K562 (cell line): Measurements from ENCODE around the gene KCNN3. TPM values are rescaled to one million over a fixed set of nuclear protein-coding genes. Genes with fewer than 3 reads are reported as not detected.

Source experiments
- C11orf30 ChIP-seq: fragments of 450-650 bp; IDR thresholded peaks from 2 replicates; pipeline ENCODE4 v1.6.1; 2016; ENCODE audit warnings: low read depth, mild to moderate bottlenecking
- CGGBP1 ChIP-seq: fragments of 250-450 bp; sonication (Bioruptor Pico); IDR thresholded peaks from 2 replicates; pipeline ENCODE4 v1.9.0; 2021; ENCODE audit warnings: mild to moderate bottlenecking
- CREB1 ChIP-seq, 2 experiments: sonication (generic) in 1 of 2; formaldehyde crosslinking in 1 of 2; IDR thresholded peaks; 2 replicates each; pipeline versions ENCODE4 v1.6.1 to v1.8.0; 2012 to 2022; ENCODE audit warnings: inconsistent platforms in 1 of 2, mild to moderate bottlenecking in 1 of 2, missing genetic modification reagents in 1 of 2, moderate library complexity in 1 of 2
- CTBP1 ChIP-seq: fragments of 450-650 bp; IDR thresholded peaks from 2 replicates; pipeline ENCODE4 v1.6.1; 2016; ENCODE audit warnings: borderline replicate concordance
- CXXC5 ChIP-seq: fragments of 250-450 bp; sonication (Bioruptor Pico); IDR thresholded peaks from 2 replicates; pipeline ENCODE4 v1.8.0; 2022; ENCODE audit warnings: inconsistent platforms, mild to moderate bottlenecking, moderate library complexity
- ELK3 ChIP-seq: fragments of 450-650 bp; formaldehyde crosslinking; IDR thresholded peaks from 2 replicates; pipeline ENCODE4 v1.4.0; 2020; ENCODE audit warnings: mild to moderate bottlenecking
- EWSR1 ChIP-seq: fragments of 450-650 bp; IDR thresholded peaks from 2 replicates; pipeline ENCODE4 v1.6.1; 2018; ENCODE audit warnings: borderline replicate concordance, mild to moderate bottlenecking, low read depth, moderate library complexity; ENCODE audit not compliant: partially characterized antibody
- EZH2 ChIP-seq: IDR thresholded peaks from 2 replicates; pipeline ENCODE4 v1.6.1; 2012; ENCODE audit warnings: low read depth, mild to moderate bottlenecking, inconsistent platforms, low read length, borderline replicate concordance
- HCFC1 ChIP-seq: IDR thresholded peaks from 2 replicates; pipeline ENCODE4 v1.6.1; 2012; ENCODE audit warnings: low read depth, low read length, improper control_type of control experiment
- HDAC8 ChIP-seq: fragments of 450-650 bp; IDR thresholded peaks from 2 replicates; pipeline ENCODE4 v1.6.1; 2016; ENCODE audit warnings: mild to moderate bottlenecking, missing genetic modification characterization, moderate library complexity, missing compliant biosample characterization
- HINFP ChIP-seq: fragments of 450-650 bp; conservative IDR thresholded peaks from 2 replicates; pipeline ENCODE4 v1.6.1; 2016; ENCODE audit warnings: missing genetic modification characterization, low read depth, mild to moderate bottlenecking, control low read depth, missing compliant biosample characterization
- IFI16 ChIP-seq: fragments of 250-450 bp; sonication (Bioruptor Pico); IDR thresholded peaks from 2 replicates; pipeline ENCODE4 v2.1.2; 2022; ENCODE audit warnings: mild to moderate bottlenecking, inconsistent platforms
- MAFG ChIP-seq: fragments of 450-650 bp; conservative IDR thresholded peaks from 2 replicates; pipeline ENCODE4 v1.6.1; 2016; ENCODE audit warnings: missing genetic modification characterization, missing compliant biosample characterization
- MTA2 ChIP-seq: fragments of 450-650 bp; IDR thresholded peaks from 2 replicates; pipeline ENCODE4 v1.6.1; 2016; ENCODE audit warnings: low read depth
- NCOA2 ChIP-seq, 2 experiments: fragments of 450-650 bp; IDR thresholded peaks; 2 replicates each; pipeline ENCODE4 v1.6.1; 2018; ENCODE audit warnings: mild to moderate bottlenecking in 2 of 2, moderate library complexity in 1 of 2; ENCODE audit not compliant: partially characterized antibody in 2 of 2
- NELFE ChIP-seq: IDR thresholded peaks from 2 replicates; pipeline ENCODE4 v1.6.1; 2011; ENCODE audit warnings: mild to moderate bottlenecking; ENCODE audit not compliant: insufficient read depth, insufficient read length
- RHOXF2B ChIP-seq: fragments of 250-450 bp; sonication (Bioruptor Pico); conservative IDR thresholded peaks from 2 replicates; pipeline ENCODE4 v1.5.1; 2021
- SIN3A ChIP-seq, 2 experiments: fragments of 150-350 bp in 1 of 2; IDR thresholded peaks; 2 replicates each; pipeline ENCODE4 v1.6.1; 2011 to 2016; ENCODE audit warnings: borderline replicate concordance in 2 of 2, low read depth in 2 of 2, low read length in 2 of 2, mild to moderate bottlenecking in 2 of 2, moderate library complexity in 2 of 2; ENCODE audit not compliant: control insufficient read depth in 1 of 2
- TBL1XR1 ChIP-seq, 2 experiments: IDR thresholded peaks; 2 replicates each; pipeline ENCODE4 v1.6.1; 2012; ENCODE audit warnings: improper control_type of control experiment in 2 of 2, low read length in 2 of 2, mild to moderate bottlenecking in 1 of 2
- ZNF124 ChIP-seq: sonication (generic); formaldehyde crosslinking; IDR thresholded peaks from 2 replicates; pipeline ENCODE4 v1.8.1; 2022; ENCODE audit warnings: missing genetic modification reagents
- ZNF184 ChIP-seq: sonication (generic); formaldehyde crosslinking; IDR thresholded peaks from 2 replicates; pipeline ENCODE4 v1.5.0; 2020; ENCODE audit warnings: missing genetic modification reagents
- ZNF41 ChIP-seq: fragments of 250-450 bp; sonication (Bioruptor Pico); conservative IDR thresholded peaks from 2 replicates; pipeline ENCODE4 v1.4.0; 2020; ENCODE audit warnings: mild to moderate bottlenecking
- ZNF583 ChIP-seq: fragments of 250-450 bp; sonication (Bioruptor Pico); IDR thresholded peaks from 2 replicates; pipeline ENCODE4 v1.4.0; 2020
- polyA plus RNA-seq, 8 experiments: library from polyadenylated mRNA; depleted of rRNA in 4 of 8; stranded (reverse) in 5 of 8; unstranded in 3 of 8; fragments of >200 nt; fragmentation: Nextera tagmentation in 2 of 8; fragmentation: Illumina TruSeq in 1 of 8; extraction: Ambion mirVana in 2 of 8; extraction: Trizol in 1 of 8; gene quantifications; 2 replicates each; pipeline versions ENCODE4 v1.2.1 to v1.2.3, GENCODE V29; 2011 to 2014; ENCODE audit warnings: inconsistent platforms in 1 of 8, missing spikeins in 1 of 8
- total RNA-seq, 7 experiments: library from RNA; depleted of rRNA in 6 of 7; stranded (reverse); fragments of >200 nt in 6 of 7; fragmentation: Illumina TruSeq in 2 of 7; extraction: Trizol in 2 of 7; gene quantifications; 2 replicates each; pipeline versions ENCODE4 v1.2.1 to v1.2.3, GENCODE V29; 2011 to 2021; ENCODE audit warnings: low replicate concordance in 1 of 7
- TF ChIP-seq, protein P1 (sequence below): fragments of 250-450 bp; sonication (Bioruptor Pico); IDR thresholded peaks from 2 replicates; pipeline ENCODE4 v1.4.0; 2020; ENCODE audit warnings: mild to moderate bottlenecking
- TF ChIP-seq, protein P2 (sequence below), 3 experiments: fragments of 200-800 bp in 1 of 3; sonication (Bioruptor generic) in 1 of 3; sonication (generic) in 1 of 3; formaldehyde crosslinking in 1 of 3; IDR thresholded peaks; 2 replicates each; pipeline versions ENCODE4 v1.6.1 to v1.8.0; 2016 to 2022; ENCODE audit warnings: mild to moderate bottlenecking in 2 of 3, missing compliant biosample characterization in 2 of 3, missing genetic modification characterization in 2 of 3, missing genetic modification reagents in 1 of 3

Gene KCNN3
- total and polyA plus RNA-seq, 9 of the 15 experiments (the other 6 are each of a cell fraction or from before 2014, with no cell fraction given): 0.02 to 0.03 TPM; not detected in 7

DNA sequence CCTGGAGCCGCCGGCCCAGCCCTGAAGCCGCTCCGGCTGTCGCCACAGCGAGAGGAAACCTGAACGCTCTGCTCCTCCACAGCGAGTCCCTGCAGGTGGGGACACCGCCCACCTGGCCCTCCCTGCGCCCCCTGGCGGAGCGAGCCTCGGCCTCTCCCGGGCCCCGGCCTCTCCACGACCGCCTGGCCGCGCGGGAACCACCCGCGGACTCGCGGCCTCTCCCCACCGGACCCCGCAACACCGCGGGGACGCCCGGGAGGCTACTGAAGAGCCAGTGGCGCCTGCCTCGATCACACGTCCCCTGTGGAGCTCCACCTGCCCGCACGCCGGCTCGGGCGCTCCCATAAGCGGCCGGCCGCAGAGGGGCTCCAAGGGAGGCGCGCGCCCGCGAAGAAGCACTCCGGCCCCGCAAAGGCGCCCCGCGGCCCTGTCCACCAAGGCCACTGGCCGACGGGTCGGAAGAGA is 109.6 kb downstream of the KCNN3 start (continued):
- no peak for TF ChIP-seq ZNF124
- TF ChIP-seq CGGBP1 (CRISPR knock-in tag): no peak
- no peak for TF ChIP-seq RHOXF2B (CRISPR knock-in tag)
- no peak for TF ChIP-seq MTA2
- TF ChIP-seq C11orf30: no peak
- no peak for TF ChIP-seq CREB1 (IDR thresholded peaks at IDR 0.05)
- no peak for TF ChIP-seq CREB1 (CRISPR knock-in tag; IDR thresholded peaks at IDR 0.05)
- TF ChIP-seq, protein P1, sequence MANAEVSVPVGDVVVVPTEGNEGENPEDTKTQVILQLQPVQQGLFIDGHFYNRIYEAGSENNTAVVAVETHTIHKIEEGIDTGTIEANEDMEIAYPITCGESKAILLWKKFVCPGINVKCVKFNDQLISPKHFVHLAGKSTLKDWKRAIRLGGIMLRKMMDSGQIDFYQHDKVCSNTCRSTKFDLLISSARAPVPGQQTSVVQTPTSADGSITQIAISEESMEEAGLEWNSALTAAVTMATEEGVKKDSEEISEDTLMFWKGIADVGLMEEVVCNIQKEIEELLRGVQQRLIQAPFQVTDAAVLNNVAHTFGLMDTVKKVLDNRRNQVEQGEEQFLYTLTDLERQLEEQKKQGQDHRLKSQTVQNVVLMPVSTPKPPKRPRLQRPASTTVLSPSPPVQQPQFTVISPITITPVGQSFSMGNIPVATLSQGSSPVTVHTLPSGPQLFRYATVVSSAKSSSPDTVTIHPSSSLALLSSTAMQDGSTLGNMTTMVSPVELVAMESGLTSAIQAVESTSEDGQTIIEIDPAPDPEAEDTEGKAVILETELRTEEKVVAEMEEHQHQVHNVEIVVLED (CRISPR knock-in tag): no peak
- TF ChIP-seq ZNF184: no peak
- TF ChIP-seq MAFG (tag): no peak
- no peak for TF ChIP-seq EWSR1
- TF ChIP-seq, protein P2, sequence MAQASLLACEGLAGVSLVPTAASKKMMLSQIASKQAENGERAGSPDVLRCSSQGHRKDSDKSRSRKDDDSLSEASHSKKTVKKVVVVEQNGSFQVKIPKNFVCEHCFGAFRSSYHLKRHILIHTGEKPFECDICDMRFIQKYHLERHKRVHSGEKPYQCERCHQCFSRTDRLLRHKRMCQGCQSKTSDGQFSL (CRISPR knock-in tag; IDR thresholded peaks at IDR 0.05): no peak
- TF ChIP-seq, protein P2 (tag; IDR thresholded peaks at IDR 0.05): no peak
- no peak for TF ChIP-seq ZNF583
- TF ChIP-seq ZNF41 (CRISPR knock-in tag): no peak
- no peak for TF ChIP-seq SIN3A (IDR thresholded peaks at IDR 0.05; ENCODE audit: borderline replicate concordance in 2 of 2, control insufficient read depth in 1 of 2, low read depth in 2 of 2, low read length in 2 of 2)
- TF ChIP-seq HCFC1: no peak
- TF ChIP-seq NCOA2 (IDR thresholded peaks at IDR 0.05; ENCODE audit: partially characterized antibody in 2 of 2): no peak
- TF ChIP-seq IFI16 (CRISPR knock-in tag): no peak
- no peak for TF ChIP-seq HINFP (tag)
- no peak for TF ChIP-seq TBL1XR1 (IDR thresholded peaks at IDR 0.05; ENCODE audit: low read length in 2 of 2)
- TF ChIP-seq EZH2: no peak
- no peak for TF ChIP-seq ELK3 (CRISPR knock-in tag)
- TF ChIP-seq CXXC5: peak; percentile 47; the same call in 1 of the 2 replicates
- TF ChIP-seq NELFE: no peak
- peak; percentile 71 for TF ChIP-seq CTBP1
- no peak for TF ChIP-seq HDAC8 (tag)
